Muscle of back (tissue), 11 donors: ENCODE data around the gene SECISBP2. TPM values are rescaled to one million over a fixed set of nuclear protein-coding genes. Genes with fewer than 3 reads are reported as not detected.
"Not testable (repeated sequence)": the region's sequence is repeated elsewhere in the genome, so short reads cannot be mapped to it uniquely, and the experiment has no call there.

Experiments
- DNase-seq, 3 donors: peaks; one replicate each; pipeline versions ENCODE4 v3.0.0 to v3.0.0-alpha.2; 2013
- polyA plus RNA-seq, 10 donors: library from polyadenylated mRNA; unstranded; fragments of 120-200 nt; gene quantifications; one replicate each; pipeline ENCODE4 v1.2.1, GENCODE V29; 2013; ENCODE audit not compliant: insufficient read length in 10 of 10

The SECISBP2 gene
- polyA plus RNA-seq, 10 donors: 24.9 to 56.7 (median 37.8) TPM

DNA sequence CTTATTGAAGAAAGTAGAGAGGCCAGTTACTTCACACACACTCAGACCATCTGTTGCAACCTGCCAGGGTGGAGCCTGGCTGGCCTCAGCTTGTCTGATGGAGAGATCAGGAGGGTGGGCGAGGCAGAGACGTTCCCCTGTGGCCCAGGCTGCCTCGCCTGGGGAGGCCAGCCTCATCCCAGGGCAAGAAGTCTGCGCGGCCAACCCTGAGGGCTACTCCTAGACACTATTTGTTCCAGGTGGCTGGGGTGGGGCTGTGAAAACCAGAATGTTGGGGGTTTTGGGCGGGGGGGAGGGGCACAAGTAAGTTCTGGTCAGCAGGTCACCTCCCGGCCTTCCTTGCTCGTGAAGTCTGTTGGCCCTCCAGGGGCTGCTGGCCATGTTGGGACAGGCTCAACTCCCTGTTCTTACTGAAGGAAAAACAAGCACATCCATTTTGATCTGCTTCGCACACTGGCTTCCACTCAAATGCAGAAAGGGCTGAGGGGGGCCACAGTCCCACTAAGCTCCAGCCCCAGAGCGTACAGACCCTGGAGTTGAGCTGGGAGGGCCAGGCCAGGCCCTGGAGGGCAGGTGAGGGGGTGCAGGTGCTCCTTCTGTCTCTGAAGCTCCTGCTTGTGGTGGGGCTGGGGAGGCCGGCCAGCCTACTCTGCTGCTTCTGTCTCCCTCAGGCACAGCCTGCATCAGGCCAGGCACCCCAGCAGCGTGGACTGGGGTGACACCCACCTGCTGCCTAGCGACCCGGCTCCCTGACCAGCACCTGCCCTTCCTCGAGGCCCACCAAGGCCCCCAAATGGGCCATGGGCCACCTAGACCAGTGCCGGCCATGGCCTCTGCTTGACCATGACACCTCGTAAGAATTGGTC lies 46.6 kb downstream of the SECISBP2 start:
- DNase-seq: no peak

DNA sequence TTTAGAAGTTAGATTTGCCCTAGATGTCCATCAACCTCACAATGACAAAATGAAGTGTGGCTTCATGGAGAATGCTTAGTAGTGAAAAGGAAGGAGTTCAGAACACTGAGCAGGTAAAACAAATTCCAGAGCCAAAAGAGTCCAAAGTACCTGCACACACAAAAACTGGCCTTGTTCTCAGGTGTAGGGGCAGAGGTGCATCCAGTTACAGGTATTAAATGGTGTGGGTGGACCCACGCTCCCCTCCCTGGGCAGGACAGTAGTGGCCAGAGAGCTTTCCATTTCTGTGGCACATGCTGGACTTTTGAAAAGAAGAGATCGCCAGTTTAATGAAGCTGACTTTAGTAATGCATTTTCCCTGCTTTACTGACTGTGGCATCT lies 47.2 kb downstream of the SECISBP2 start:
- DNase-seq: no peak

DNA sequence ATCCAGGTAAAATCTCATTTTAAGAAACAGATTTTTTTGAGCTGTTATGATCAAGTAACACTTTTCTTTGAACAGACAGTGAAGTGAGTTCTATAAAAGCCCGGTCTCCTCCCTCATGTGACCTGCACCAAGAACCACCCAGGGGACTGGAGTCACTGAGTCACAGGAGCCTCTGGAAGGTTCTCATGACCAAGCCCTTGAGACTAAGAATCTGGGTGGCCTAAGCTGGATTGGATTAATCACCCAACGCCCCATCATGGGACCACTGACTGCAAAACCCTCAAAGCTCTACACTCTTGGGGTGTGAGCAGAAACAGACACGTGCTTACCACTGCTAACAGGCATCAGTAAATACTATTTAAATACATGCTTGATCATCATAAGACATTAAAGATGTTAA lies 48.4 kb downstream of the SECISBP2 start:
- DNase-seq: no peak

DNA sequence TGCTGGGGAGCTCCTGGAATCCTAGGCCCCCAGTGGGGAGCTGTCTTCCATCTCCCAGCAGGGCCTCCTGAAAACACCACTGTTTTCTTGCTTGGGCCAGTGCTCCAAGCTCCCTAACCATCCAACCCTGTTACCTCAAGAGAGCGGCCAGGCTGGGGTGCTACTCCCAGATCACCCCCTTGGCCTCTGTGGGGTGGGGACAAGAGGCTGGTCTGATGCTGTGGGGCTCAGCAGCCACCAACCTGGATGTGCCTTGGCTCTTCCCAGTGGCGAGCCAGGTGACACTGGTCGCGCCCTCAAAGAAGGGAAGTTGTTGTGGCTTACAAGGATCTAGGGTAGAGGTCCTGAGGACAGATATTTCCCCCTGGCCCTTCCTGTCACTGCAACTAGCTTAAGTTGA lies 49.0 kb downstream of the SECISBP2 start:
- no peak for DNase-seq

DNA sequence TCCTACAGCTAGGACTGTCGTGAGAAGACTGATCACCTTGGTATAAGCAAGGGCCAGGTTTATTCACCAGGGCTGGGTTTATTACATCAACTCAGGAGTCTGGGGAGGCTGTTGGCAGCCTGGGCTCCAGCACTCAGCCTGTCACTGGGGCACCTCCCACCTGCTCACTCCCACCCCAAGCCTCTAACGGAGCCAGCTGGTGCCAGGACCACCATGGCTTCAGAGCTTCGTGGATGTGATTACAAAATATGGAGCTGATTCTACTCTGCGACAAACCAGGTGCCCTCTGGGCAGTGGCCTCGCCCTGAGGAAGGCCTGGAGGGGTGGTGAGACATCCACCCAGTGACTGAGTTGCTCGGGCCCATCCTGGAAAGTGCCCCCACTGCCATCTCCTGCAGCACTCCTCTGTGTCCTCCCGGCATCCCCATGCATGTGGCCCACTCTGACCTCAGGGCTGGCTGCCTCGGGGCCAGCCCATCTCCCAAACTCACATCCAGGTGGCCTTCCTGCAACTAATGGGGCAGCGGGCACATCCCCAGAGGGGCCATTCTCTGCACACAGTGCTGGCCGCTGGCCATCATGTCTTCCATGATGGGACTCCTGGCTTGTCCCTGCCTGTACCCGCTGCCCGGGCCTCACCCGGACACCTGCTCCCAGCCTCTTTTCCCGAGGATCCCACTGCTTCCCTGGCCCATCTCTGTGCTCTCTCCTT lies 49.6 kb downstream of the SECISBP2 start:
- DNase-seq: no peak

DNA sequence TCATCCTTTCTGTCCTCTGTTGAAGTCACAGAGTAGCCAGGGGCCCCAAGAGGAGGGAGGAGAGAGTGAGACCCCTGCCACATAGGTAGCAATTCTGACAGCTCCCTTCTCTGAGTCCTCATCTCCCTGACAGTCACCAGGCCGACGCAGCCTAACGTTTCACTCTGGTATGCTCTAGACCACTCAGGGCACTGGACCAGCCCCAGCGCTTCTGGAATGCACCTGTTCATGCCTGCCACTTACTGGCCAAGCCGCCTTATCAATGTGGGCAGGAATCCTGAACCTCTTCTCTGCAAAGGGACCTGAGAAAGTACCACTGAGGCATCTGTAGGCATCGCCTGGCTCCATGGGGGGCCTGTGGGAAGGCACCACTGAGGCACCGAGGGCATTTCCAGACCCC lies 50.2 kb downstream of the SECISBP2 start:
- no peak for DNase-seq

DNA sequence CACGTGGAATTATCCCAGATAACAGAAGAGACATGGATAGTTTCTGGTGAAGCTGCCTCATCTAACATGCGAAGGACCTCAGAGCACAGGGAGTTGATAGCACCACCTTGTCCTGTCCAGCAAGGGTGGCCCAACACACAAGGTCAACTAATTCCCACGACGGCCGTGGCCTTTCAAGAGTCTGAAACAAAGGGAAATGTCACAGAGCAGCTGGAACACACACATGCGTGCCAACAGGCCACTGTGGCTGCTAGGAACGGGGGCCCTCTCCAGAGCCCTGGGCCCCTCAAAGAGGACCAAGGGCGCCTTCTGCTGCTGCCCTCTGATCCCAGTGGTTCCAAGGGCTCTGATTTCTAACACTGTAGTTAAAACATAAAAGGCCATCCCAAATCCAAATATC lies 50.7 kb downstream of the SECISBP2 start:
- DNase-seq: no peak

DNA sequence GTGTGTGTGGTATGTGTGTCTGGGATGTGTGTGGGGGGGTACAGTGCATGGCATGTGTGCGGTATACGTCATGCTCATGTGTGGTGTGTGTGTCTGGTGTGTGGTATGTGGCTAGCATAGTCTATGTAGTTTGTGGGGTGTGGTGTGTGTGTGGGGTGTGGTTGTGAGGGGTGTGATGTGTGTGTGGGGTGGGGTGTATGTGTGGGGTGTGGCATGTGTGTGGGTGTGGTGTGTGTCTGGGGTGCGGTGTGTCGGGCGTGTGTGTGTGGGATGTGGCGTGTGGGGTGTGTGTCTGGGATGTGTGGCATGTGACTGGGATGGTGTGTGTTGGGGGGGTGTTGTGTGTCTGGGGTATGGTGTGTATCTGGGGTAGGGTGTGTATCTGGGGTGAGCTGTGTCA lies 52.3 kb downstream of the SECISBP2 start:
- DNase-seq: no peak

DNA sequence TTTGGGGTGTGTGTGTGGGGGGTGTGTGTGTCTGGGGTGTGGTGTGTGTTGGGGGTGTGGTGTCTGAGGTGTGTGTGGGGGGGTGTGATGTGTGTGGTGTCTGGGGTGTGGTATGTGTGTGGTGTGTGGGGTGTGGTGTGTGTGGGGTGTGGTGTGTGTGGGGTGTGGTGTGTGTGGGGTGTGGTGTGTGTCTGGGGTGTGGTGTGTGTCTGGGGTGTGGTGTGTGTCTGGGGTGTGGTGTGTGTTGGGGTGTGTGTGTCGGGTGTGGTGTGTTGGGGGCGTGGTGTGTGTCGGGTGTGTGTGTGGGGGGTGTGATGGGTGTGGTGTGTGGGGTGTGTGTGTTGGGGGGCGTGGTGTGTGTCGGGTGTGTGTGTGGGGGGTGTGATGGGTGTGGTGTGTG lies 53.5 kb downstream of the SECISBP2 start:
- not testable (repeated sequence) for DNase-seq

DNA sequence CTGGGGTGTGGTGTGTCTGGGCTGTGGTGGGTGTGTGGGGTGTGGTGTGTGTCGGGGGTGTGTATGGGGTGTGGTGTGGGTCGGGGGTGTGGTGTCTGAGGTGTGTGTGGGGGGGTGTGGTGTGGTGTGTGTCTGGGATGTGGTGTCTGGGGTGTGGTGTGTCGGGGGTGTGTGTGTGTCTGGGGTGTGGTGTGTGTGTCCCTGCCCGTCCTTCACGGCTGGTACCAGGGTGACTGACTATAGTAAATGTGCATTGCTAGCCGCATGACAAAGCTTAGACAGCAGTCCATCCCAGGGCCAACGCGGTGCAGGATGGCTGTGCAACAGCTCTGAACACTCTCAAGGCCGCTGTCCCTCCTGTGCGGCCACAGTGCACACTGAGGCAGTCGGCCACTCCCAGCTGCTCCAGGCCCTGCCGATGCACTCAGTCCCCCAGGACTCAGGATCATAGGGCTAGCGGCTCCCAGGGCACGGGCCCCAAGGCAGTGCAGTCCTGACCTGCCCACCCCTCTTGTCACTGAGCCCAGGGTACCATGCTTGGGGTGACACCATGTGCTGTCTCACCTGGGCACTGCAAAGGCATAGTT lies 54.0 kb downstream of the SECISBP2 start:
- peak in 1 of 3 donors; percentile 16 for DNase-seq

DNA sequence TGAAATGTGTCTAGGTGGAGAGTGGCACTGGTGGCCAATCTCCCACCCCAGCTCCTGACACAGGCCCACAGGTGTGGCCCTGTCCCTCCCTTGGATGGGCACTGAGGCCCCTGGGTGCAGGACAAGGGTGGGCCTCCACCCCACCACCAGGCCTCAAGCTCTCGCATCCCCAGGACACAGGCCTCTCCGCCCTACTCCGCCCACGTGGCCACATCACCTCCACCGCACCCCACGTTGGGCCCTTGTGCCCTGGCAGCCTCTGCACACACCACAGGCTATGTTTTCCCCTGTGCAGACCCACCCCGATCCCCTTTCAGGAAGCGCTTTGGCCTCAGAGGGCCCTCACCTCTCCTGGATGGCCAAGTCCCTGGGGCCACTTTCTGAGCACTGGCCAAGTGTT lies 54.7 kb downstream of the SECISBP2 start:
- no peak for DNase-seq

DNA sequence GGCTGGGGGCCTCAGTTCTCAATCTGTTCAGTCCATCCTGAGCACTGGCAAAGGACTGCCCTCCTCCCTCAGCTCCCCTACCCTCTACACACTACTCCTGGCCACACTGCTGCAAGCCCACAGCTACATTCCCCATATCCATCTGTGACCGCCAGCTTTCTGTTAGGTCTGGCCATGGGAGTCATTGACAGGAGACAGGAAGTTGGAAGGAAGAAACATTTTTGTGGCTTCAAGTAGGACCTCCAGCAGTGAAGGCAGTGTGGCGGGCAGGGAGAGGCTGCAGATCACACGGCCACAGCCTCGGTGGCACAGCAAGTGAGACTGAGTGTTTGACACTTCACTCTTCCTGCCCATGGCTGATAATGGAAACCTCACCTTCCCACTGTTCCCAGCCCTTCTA lies 55.9 kb downstream of the SECISBP2 start:
- peak in 1 of 3 donors; percentile 33 for DNase-seq

DNA sequence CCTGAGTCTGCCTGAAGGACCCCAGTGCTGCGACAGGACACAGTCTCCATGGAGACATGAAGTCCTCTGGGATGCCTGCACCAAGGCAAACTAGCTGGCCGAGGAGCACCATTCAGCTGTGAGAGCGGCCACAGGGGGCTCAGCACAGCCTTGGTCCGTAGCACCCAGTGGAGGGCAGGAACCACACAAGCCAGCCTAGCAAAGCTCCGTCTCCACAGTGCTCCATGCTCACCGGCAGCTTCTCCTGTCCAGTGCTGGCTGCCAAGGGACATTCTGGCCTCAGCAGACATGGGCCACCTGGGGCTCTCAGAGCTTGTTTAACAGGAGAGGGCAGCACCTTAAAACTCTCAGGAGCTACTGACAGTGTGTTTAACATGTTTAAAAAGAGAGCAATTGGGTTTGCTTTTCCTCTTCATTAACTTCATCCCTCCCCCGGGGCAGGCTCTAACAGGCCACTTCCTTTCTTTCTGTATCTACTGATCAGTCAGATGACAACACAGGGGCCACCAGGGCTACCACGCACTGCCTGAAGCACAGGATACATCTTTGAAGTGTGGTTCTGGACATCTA lies 57.0 kb downstream of the SECISBP2 start:
- DNase-seq: no peak

DNA sequence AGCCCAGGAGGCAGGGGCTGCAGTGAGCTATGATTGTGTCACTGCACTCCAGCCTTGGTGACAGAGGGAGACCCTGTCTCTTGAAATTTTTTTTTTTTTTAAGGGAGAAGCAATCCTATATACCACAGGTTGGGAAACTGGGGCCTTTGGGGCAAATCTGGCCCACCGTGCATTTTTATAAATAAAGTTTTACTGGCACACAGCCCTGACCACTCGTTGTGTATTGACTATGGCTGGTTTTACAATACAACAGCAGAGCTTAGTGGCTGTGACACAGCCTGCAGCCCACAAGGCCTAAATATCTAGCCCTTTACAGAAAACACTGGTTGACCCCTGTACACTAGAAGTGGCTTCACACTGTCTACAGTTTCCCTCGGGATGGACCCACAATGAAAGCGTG lies 58.0 kb downstream of the SECISBP2 start:
- DNase-seq: no peak

DNA sequence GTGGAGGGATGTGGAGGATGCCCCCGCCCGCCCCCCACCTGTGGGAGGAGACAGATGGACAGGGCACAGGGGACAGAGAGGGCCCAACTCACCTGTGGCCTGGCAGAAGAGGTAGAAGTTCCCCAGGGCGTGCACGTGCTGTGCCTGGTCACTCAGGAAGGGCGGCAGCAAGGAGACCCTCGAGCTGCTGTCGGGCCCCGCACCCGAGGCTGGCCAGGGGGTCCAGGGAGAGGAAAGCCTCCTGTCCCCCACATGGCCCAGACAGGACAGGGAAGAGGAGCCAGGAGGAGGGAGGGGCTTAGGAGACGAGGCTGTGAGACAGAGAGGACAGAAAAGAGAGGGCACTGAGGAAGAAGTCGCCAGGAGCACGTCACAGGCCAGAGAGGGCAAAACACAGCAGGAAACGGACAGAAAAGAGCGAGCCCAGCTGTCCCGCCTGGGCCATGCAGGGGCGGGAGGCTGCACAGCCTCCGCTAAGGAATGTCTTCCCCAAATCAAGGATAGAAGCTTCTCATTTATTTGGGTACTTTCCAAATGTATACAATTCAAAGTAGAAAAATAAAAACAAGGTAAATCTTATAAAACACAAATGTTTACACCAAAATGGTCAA lies 58.5 kb downstream of the SECISBP2 start:
- DNase-seq: no peak

DNA sequence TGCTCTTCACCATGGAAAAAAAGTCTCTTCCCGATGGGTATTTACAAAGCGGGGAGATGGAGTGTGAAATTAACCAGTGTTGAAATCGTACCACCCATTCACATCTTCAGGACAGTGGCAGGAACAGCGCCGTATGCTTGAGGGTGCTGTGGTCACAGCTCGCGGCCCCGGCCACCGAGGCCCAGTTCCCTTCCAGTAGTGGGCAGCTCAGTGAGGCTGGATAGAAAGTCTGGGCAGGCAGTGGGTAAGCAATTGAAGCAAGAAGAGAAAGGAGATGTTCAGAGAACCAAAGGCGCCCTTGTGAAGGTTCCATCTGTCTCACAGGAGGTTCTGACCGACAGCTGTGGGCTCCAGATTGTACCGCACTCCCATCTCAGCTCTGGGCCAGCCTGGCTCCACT lies 59.1 kb downstream of the SECISBP2 start:
- no peak for DNase-seq

DNA sequence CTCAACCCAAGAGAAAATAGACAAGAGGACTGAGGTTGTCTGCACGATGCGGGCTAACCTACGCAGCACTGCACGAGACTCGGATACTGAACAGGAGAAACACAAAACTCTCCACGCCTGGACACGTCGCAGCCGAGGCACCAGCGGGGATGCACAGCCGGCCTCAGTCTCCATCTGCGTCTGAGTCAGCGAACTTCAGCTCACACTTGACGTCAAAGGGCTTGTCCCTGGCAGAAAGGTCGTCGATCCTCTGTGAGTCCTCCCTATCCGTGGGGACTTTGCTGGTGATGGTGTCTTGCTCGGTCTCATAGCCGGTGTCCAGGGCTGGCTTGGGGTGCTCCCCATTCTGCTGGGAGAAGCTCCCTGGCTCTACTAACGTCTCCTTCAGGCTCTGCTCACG lies 60.2 kb downstream of the SECISBP2 start:
- no peak for DNase-seq

DNA sequence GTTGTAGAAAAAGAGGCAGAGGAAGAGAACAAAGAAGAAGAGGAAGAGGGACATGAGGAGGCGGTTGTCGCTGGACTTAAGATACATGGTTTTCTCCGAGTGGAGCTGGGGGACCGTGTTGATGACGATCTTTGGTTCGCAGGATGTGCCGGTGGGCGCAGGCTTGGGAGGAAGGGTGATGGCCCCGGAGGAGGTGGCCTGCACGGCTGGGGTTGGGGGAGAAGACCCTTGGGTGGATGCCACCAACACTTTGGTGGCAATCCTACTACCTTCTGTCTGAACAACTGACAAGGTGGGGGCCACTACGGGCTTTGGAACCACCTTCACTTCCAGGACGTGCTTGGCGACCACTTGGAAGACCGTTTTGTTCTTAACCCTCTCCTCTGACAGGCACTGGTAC lies 60.7 kb downstream of the SECISBP2 start:
- DNase-seq: no peak

DNA sequence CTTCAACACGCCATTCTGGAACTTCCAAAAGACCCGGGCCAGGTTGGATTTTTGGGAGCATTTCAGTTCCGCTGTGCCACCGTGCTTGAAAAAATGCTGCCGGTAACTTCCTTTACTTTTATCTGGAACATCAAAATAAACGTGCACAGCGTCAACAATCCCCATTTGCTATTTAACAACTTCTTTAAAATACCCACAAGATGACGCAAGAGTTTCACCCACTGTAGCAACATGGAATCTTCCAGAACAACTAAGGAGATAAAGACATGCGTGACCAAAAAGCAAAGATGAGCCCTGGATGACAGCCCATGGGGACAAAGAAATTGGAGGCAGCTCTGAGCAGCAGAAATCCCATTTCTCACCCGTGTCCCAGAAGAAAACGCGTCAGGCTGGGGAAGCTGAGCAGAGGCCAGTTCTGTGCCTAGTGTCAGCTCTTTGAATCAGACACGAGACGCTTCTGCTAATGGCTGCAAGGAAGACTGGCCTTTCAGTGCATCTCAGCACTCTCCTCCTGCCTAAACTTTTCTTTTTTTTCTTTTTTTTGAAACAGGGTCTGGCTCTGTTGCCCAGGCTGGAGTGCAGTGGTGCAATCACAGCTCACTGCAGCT lies 61.3 kb downstream of the SECISBP2 start:
- no peak for DNase-seq

DNA sequence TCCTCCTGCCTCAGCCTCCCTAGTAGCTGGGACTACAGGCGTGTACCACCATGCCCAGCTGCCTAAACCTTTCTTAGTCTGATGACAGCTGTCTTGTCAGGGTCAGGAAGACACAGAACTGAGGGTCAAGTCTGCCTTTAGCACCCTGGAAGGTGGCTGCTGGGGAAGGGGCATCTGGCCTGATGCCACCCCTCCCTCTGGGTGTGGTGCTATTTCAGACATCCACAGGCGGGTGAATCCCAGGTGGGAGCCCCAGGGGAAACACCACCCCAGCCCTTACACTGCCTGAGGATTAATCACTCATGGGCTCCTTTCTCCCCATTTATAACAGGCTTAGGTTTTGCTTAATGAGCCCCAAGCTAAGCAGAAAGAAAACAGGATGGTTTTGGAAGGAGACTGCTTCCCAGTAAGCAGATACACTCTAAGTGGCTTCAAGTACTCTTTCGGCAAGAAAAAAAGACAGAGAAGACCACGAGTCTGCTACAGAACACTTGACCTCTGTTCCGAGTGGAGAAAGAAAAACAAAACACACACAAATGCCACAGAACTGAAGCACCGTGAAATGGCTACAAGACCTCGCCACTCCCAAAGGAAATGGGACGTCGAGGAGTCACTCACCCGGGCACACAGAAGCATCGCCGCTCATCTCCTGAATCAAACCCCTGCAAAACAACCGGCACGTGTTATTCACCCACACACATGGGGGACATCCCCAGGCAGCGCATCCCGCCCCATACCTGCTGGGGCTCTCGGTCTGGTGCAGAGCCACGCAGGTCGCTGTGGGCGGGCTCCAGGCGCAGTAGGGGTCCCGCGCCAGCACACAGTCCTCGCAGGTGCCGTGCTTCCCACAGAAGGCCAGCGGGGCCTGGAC lies 62.4 kb downstream of the SECISBP2 start:
- DNase-seq: no peak

DNA sequence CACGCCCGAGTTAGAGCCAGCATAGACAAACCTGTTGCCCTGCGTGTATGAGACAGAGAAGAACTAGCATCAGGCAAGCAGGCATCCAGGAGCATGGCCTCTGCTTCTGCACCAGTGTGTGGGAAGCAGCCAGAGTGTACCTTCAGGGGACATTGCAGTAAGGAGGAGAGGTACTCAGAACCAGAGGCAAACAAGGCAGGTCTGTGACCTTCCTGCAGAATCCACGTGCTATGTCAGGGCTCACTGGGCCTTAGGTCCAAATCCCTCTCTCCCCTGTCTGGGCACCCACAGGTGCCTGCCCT lies 63.0 kb downstream of the SECISBP2 start:
- no peak for DNase-seq
